ENCODE measurements around the gene C14orf180.
"Not testable (repeated sequence)": the region's sequence is repeated elsewhere in the genome, so short reads cannot be mapped to it uniquely, and the experiment has no call there.

C14orf180 gene

DNA sequence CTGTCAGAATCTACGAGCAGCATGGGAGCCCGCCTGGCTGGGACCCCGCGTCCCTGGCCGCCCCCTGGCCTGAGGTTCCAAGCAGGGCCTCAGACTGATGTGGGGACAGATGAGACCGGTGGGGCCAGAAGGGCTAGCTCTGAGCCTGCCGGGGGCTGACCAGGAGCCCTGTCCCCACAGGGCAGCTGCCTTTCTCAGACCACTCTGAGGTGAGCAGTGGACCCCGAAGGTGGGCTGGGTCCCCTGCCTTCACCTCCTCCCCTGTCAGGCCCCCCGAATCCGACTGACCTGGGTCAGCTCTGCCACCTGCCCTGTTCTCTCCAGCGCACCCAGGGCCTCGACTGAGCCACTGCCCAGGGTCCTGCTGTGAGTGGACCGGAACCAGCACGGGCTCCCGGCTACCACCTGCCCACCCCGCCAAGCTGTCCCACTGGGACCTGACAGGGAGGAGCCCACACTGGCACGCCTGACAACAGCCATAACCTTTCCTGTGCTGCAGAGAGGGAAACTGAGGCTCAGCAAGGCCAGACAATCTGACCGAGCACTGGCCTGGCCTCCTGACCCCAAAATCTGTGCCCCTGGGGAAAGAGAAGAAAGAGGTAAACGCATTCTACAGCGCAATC, 54.7 kb downstream of the C14orf180 start:
- no peaks in the 10 kb centered on the region for H3K27me3 ChIP-seq
- peak overlapping the region; percentile 84 for H3K4me2 ChIP-seq
- H3K9me3 ChIP-seq = peaks cover 5% of the 10 kb centered on the region
- H3K4me1 ChIP-seq = peaks cover 63% of the 10 kb centered on the region
- H3K4me3 ChIP-seq = no peak overlapping the region
- no peak for TF ChIP-seq Cebpa-rat (IDR thresholded peaks at IDR 0.05)
- peak overlapping the region; percentile 81 for H3K9ac ChIP-seq
- peak overlapping the region; percentile 97 for H3K27ac ChIP-seq
- H3K36me3 ChIP-seq = no peaks in the 10 kb centered on the region
- H4K20me1 ChIP-seq = no peaks in the 10 kb centered on the region

DNA sequence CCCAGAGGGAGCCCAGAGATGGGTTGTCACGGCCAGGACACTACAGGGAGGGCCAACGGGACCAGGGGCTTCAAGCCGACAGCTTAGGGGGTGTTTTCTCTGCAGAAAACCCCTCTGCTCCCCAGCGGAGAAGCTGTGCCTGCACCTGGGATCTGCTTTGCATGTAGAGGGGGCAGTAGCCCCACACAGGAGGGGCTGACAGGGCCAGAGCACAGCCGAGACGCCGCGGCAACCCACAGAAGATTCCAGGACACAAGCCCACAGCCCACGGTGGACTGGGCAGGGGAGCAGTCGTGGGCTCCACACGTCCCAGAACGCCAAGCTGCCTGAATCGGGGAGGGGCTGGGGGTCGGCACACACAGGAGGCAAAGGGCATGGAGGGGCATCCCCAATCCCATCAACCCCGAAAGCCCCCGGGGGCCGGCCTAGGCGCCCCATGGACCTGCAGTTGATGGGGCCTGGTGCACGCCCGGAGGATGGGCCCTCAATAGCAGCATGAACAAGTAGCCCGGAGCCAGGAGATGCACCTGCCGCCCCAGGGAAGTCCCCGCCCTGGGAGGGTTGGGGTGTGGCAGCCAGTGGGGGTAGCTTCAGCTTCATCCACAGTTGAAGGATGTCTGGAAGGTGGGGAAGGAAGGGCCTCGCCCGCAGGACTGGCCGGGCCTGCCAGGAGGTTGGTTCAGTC, 55.5 kb downstream of the C14orf180 start:
- Histone ChIP-seq H3K27ac (peak overlapping the region; percentile 97), H4K20me1 (no peaks in the 10 kb centered on the region), H3K4me3 (no peak overlapping the region), H3K4me1 (peaks cover 71% of the 10 kb centered on the region), H3K9me3 (no peaks in the 10 kb centered on the region), H3K4me2 (peak overlapping the region; percentile 84), H3K36me3 (no peaks in the 10 kb centered on the region), H3K27me3 (no peaks in the 10 kb centered on the region), H3K9ac (peak overlapping the region; percentile 81)
- no peak for TF ChIP-seq Cebpa-rat (IDR thresholded peaks at IDR 0.05)

DNA sequence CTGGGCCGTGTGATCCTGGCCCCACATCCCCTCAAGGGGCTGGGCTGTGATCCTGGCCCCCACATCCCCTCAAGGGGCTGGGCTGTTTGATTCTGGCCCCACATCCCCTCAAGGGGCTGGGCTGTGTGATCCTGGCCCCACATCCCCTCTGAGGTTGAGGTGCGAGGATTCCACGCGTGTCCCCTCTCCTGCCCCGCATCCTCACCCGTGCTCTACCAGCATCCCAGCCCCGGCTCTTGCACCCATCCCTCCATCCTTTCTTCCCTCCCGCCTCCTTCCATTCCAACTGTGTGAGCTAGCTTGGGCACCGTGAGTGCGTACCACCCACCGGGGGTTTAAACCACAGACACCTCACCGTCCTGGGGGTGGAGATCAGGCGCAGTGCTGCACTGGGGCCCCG, 56.2 kb downstream of the C14orf180 start:
- Histone ChIP-seq H4K20me1 (no peaks in the 10 kb centered on the region), H3K27me3 (no peaks in the 10 kb centered on the region), H3K4me2 (peak overlapping the region; percentile 84), H3K36me3 (no peaks in the 10 kb centered on the region), H3K27ac (peak overlapping the region; percentile 97), H3K9ac (0 out of 2 replicates have a peak overlapping the region, but pooled peaks have one; percentile 81), H3K4me3 (no peak overlapping the region), H3K4me1 (peaks cover 78% of the 10 kb centered on the region), H3K9me3 (no peaks in the 10 kb centered on the region)
- no peak for TF ChIP-seq Cebpa-rat (IDR thresholded peaks at IDR 0.05)

DNA sequence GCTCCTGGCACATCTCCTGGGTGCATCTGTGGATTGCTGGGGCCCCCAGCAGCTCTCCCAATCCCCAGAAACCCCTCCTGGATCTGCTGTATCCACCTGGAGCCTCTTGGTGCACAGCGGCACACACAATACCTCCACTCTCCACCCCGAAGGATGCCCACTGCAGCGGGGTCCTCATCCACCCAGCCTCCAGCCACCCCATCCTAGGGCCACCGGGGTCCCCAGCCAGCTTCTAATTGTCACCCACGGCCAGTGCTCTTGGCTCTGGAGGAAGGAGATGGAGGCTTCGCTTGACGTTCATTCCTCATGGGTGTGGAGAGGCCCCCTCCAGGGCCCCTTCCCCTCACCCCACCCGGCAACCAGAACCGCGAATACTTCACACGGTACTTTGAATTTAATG, 56.6 kb downstream of the C14orf180 start:
- Histone ChIP-seq H3K4me2 (peak overlapping the region; percentile 84), H3K4me1 (peaks cover 82% of the 10 kb centered on the region), H3K27ac (no peak overlapping the region), H3K9ac (0 out of 2 replicates have a peak overlapping the region, but pooled peaks have one; percentile 81), H4K20me1 (no peaks in the 10 kb centered on the region), H3K36me3 (no peaks in the 10 kb centered on the region), H3K9me3 (no peaks in the 10 kb centered on the region), H3K27me3 (no peaks in the 10 kb centered on the region), H3K4me3 (no peak overlapping the region)
- TF ChIP-seq Cebpa-rat (IDR thresholded peaks at IDR 0.05) = no peak

DNA sequence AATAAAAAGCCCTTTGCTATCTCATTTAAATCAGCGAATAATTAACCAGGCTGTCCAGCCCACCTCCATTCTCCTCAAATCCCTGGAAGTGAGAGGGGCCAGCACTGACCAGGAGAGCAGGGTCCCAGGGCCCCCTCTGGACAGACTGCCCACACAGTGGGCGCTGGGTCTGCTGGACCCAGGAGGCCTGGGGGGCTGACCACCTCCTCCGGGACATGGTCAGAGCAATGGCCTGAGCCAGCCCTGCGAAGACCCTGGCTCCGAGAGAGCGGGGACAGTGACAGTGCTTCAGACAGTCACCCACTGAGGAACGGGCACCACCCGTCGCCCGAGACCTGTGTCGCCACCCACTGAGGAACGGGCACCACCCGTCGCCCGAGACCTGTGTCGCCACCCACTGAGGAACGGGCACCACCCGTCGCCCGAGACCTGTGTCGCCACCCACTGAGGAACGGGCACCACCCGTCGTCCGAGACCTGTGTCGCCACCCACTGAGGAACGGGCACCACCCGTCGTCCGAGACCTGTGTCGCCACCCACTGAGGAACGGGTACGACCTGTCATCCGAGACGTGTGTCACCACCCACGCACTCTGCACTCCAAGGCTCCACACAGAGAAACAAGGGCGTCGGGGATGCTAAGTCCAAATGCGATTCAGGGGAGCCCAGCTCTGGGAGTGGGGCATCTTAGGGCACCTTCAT, 57.4 kb downstream of the C14orf180 start:
- H3K4me1 ChIP-seq = peaks cover 83% of the 10 kb centered on the region
- not testable (repeated sequence) for H3K9me3 ChIP-seq, H4K20me1 ChIP-seq, H3K9ac ChIP-seq, H3K36me3 ChIP-seq, H3K4me2 ChIP-seq, H3K27ac ChIP-seq, H3K27me3 ChIP-seq, H3K4me3 ChIP-seq

DNA sequence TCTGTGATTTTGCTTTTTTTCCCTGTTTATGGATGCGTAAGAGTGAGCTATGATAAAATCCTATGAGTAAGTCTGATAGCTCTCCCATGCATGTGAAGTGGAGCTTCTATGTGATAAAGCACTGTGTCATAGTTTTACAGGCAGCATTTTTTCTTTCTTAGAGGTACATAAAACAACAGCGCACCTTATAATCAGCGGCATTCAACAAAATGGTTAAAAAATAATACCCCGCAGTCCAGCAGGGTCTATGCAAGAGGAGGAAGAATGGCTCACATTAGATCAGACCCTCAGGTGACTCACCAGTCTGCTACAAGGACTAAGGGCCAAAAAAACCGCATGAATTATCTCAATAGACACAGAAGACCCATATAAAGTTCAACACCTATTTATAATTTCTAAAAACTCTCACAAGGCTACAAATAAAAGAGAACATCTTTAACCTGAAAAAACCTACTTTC, 58.0 kb downstream of the C14orf180 start:
- Histone ChIP-seq H3K27me3 (no peaks in the 10 kb centered on the region), H3K4me1 (peaks cover 83% of the 10 kb centered on the region), H3K27ac (no peak overlapping the region), H3K36me3 (no peaks in the 10 kb centered on the region), H3K9ac (no peak overlapping the region), H3K9me3 (no peaks in the 10 kb centered on the region), H4K20me1 (no peaks in the 10 kb centered on the region), H3K4me2 (no peak overlapping the region), H3K4me3 (no peak overlapping the region)
- TF ChIP-seq Cebpa-rat (IDR thresholded peaks at IDR 0.05) = no peak

DNA sequence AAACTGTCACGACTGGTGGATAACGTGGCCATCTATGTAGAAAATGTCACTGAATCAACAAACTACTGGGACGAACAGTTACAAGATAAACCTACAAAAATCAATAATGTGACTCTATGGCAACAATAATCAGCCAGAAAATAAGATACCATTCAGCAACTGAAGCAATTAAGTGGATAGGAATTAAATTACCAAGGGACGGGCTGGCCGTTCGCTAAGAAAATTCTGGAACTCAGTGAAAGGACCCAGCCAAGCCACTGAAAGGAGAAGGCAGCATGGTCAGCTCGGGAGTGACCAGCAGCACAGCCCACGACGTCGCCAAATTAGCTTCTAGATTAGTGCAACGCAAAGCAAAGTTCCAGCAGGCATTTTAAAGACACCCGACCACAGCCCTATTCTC, 58.6 kb downstream of the C14orf180 start:
- Histone ChIP-seq H3K4me1 (peaks cover 82% of the 10 kb centered on the region), H3K27me3 (no peaks in the 10 kb centered on the region), H3K9me3 (no peaks in the 10 kb centered on the region), H4K20me1 (no peaks in the 10 kb centered on the region), H3K4me3 (no peak overlapping the region), H3K27ac (no peak overlapping the region), H3K9ac (no peak overlapping the region), H3K36me3 (no peaks in the 10 kb centered on the region), H3K4me2 (no peak overlapping the region)
- no peak for TF ChIP-seq Cebpa-rat (IDR thresholded peaks at IDR 0.05)

DNA sequence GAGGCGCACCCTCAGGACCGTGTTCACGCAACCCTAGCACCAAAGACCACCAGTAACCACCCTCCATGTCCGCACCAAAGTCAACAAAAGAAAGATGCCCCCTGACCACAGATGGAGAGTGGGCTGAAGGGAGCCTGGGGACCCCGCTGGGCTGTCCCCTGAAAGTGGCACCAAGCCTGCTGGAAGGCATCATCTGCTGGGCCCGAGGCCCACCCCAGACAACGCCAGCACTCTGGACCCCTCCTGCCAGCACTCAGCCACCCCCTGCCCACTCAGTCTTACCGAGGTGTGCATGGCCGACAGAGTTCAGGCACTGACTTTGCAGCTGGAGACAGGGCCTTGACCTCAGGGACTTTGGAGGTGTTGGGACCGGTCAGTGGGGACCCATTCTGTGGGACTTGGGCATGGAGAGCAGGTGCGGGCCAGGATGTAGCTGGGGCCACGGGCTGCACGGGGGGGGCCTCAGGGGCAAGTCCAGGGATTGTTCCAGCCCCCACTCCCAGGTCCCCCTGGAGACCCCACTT, 59.4 kb downstream of the C14orf180 start:
- H4K20me1 ChIP-seq = no peaks in the 10 kb centered on the region
- H3K27me3 ChIP-seq = no peaks in the 10 kb centered on the region
- TF ChIP-seq Cebpa-rat (IDR thresholded peaks at IDR 0.05) = no peak
- no peaks in the 10 kb centered on the region for H3K9me3 ChIP-seq
- H3K9ac ChIP-seq = no peak overlapping the region
- H3K4me3 ChIP-seq = no peak overlapping the region
- H3K4me2 ChIP-seq = peak overlapping the region; percentile 14; the same call in 1 of the 2 replicates
- H3K36me3 ChIP-seq = no peaks in the 10 kb centered on the region
- no peak overlapping the region for H3K27ac ChIP-seq
- H3K4me1 ChIP-seq = peaks cover 80% of the 10 kb centered on the region

DNA sequence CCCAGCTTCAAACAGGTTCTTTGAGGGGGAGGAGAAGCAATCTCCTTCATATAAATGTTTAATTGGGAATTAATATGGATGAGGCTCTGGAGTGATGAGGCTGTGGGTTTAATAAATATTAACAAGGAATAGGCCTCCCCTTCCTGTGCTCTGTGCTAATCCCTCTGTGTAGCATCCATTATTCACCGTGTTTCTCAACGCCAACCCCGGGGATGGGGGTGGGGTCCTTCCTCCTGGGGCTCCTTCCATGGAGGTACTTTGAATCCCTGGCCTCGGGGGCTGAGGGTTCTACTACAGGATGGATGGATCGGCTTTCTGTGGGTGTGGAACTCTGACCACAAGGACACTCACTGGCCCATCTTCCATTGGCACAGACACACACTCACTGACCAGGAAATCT, 59.9 kb downstream of the C14orf180 start:
- H3K27me3 ChIP-seq = no peaks in the 10 kb centered on the region
- H3K9ac ChIP-seq = no peak overlapping the region
- H3K4me1 ChIP-seq = peaks cover 80% of the 10 kb centered on the region
- H3K4me2 ChIP-seq = peak overlapping the region; percentile 14; the same call in 1 of the 2 replicates
- H3K36me3 ChIP-seq = no peaks in the 10 kb centered on the region
- H3K9me3 ChIP-seq = no peaks in the 10 kb centered on the region
- H3K4me3 ChIP-seq = no peak overlapping the region
- no peaks in the 10 kb centered on the region for H4K20me1 ChIP-seq
- TF ChIP-seq Cebpa-rat (IDR thresholded peaks at IDR 0.05) = no peak
- no peak overlapping the region for H3K27ac ChIP-seq

Data from BLaER1 (cell line).